ENCODE data around the gene UBE4A. TPM values are rescaled to one million over a fixed set of nuclear protein-coding genes. Genes with fewer than 3 reads are reported as not detected.

UBE4A gene
- 10 to 100 TPM; 42.6 to 49.1 TPM for total RNA-seq

GRCh38 chr11:118359295-118359958 is at the start of gene UBE4A:
TSS of gene UBE4A (plus strand) at chr11:118359600. CDS start at chr11:118365081, 5,481 bp downstream.
- Mint-ChIP-seq H3K4me1 (peaks cover 46% of the 10 kb centered on the region), H3K36me3 (ENCODE audit: low read depth) (peaks cover 26% of the 10 kb centered on the region), H3K27me3 (no peaks in the 10 kb centered on the region), H3K27ac (peak within 1 kb of the TSS; percentile 96), H3K9me3 (no peaks in the 10 kb centered on the region), H3K4me3 (peak within 1 kb of the TSS; percentile 98)
- ChIA-PET CTCF (interaction anchor here (0.5 to 1.4 kb wide), 6 partner anchors 12 to 188 kb away, joined by 3 to 5 read pairs (median 4); partner anchors contain the start of gene CD3D), POLR2A (interaction anchor here (0.5 kb wide), 1 partner anchor 575 kb away, joined by 3 read pairs; no protein-coding TSS in a partner anchor)
- DNase-seq, result peak; percentile 98

DNA sequence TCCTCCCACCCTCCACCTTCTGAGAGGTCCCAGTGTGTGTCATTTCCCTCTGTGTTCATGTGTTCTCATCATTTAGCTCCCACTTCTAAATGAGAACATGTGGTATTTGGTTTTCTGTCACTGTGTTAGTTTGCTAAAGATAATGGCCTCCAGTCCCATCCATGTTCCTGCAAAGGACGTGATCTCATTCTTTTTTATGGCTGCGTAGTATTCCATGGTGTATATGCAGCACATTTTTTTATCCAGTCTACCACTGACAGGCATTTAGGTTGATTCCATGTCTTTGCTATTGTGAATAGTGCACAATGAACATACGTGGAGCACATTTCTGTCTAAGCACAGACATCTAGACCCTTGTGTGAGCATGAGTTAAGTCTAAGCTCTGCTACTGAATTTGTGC is 49.1 kb upstream of the UBE4A start:
- peak overlapping the region; percentile 11 for H3K27ac Mint-ChIP-seq
- POLR2A ChIA-PET, result no interaction called here
- no peak for DNase-seq
- peaks cover 90% of the 10 kb centered on the region for H3K36me3 Mint-ChIP-seq (ENCODE audit: low read depth)
- H3K9me3 Mint-ChIP-seq, result no peaks in the 10 kb centered on the region
- H3K4me1 Mint-ChIP-seq, result peaks cover 87% of the 10 kb centered on the region
- H3K27me3 Mint-ChIP-seq, result no peaks in the 10 kb centered on the region
- CTCF ChIA-PET, result interaction anchor here (0.6 to 2.9 kb wide), 2 partner anchors 10 to 22 kb away, joined by 5 to 19 read pairs; no protein-coding TSS in a partner anchor
- no peak overlapping the region for H3K4me3 Mint-ChIP-seq

DNA sequence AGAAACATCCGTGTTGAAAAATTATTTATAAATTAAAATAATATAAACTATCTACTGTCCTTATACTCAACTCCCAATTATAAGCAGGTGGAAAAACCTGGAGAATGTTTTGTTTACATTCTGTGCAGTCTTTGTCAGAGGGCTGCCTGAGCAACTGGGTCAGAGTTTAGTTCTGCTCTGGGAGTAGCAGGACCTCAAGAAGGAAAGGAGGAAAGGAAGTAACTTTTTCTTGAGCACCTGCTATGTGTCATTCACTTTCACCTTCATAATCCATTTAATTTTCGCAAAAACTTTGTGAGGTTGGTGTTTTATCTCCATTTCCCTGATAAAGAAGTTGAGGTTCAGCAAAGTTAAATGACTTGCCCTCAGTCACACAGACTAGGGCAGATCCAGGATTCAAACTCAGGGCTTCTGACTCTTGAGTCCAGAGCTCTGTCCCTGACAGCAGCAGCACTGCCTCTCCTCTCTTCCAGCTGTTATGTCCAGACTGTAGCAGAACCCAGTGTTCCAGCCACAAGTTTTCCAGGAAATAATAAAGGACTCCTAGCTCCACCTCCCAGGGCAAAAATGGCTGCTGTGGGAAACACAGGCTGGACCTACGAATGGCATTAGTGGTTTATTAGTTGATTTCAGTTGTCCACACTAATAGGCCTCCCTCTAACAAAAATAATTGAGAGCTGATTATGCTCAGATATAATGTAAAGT is 48.5 kb upstream of the UBE4A start:
- H3K27me3 Mint-ChIP-seq, result no peaks in the 10 kb centered on the region
- peak overlapping the region; percentile 7 for H3K27ac Mint-ChIP-seq
- CTCF ChIA-PET, result interaction anchor here (0.6 to 2.9 kb wide), 8 partner anchors 11 to 204 kb away, joined by 3 to 19 read pairs (median 3); no protein-coding TSS in a partner anchor
- peaks cover 89% of the 10 kb centered on the region for H3K36me3 Mint-ChIP-seq (ENCODE audit: low read depth)
- DNase-seq, result no peak
- H3K4me3 Mint-ChIP-seq, result peak overlapping the region; percentile 4
- peaks cover 91% of the 10 kb centered on the region for H3K4me1 Mint-ChIP-seq
- H3K9me3 Mint-ChIP-seq, result no peaks in the 10 kb centered on the region
- POLR2A ChIA-PET, result interaction anchor here (0.7 to 1.2 kb wide), 2 partner anchors 32 to 37 kb away, joined by 3 to 4 read pairs; partner anchors contain the start of gene CD3D

GRCh38 chr11:118311518-118311917 is 47.9 kb upstream of the UBE4A start:
- H3K9me3 Mint-ChIP-seq, result no peaks in the 10 kb centered on the region
- H3K36me3 Mint-ChIP-seq (ENCODE audit: low read depth), result peaks cover 88% of the 10 kb centered on the region
- H3K27ac Mint-ChIP-seq, result no peak overlapping the region
- H3K4me1 Mint-ChIP-seq, result peaks cover 94% of the 10 kb centered on the region
- no peak for DNase-seq
- CTCF ChIA-PET, result interaction anchor here (0.9 to 2.9 kb wide), 6 partner anchors 11 to 140 kb away, joined by 3 to 19 read pairs (median 3); no protein-coding TSS in a partner anchor
- POLR2A ChIA-PET, result interaction anchor here (1.2 kb wide), 1 partner anchor 31 kb away, joined by 4 read pairs; the partner anchor contains the start of gene CD3D
- no peak overlapping the region for H3K4me3 Mint-ChIP-seq
- no peaks in the 10 kb centered on the region for H3K27me3 Mint-ChIP-seq

GRCh38 chr11:118312328-118312727 is 47.1 kb upstream of the UBE4A start:
- Mint-ChIP-seq H3K36me3 (ENCODE audit: low read depth) (peaks cover 85% of the 10 kb centered on the region), H3K9me3 (peaks cover 3% of the 10 kb centered on the region), H3K4me3 (no peak overlapping the region), H3K4me1 (peaks cover 93% of the 10 kb centered on the region), H3K27ac (peak overlapping the region; percentile 58), H3K27me3 (no peaks in the 10 kb centered on the region)
- ChIA-PET POLR2A (interaction anchor here (1.2 kb wide), 1 partner anchor 30 kb away, joined by 4 read pairs; the partner anchor contains the start of gene CD3D), CTCF (interaction anchor here (1.5 to 2.9 kb wide), 2 partner anchors 12 to 34 kb away, joined by 3 to 19 read pairs; no protein-coding TSS in a partner anchor)
- no peak for DNase-seq

DNA sequence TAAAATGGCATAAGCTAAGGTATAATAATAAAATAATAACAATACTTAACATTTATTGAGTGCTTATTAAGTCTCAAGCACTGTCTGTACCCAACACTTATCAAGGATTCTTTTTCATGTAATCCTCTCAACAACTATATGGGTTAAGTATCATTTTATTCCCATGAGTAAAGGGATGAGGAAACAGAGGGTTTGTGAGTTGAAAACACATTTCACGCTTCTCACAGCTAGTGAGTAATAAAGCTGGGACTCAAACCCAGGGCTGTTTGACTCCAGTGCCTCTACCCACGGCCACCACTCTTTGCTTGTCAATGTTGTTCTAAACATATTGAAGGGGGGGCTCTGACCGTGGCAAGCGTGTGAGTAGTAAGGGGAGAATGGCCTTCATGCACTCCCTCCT is 46.2 kb upstream of the UBE4A start:
- no peak overlapping the region for H3K4me3 Mint-ChIP-seq
- POLR2A ChIA-PET, result no interaction called here
- no peaks in the 10 kb centered on the region for H3K27me3 Mint-ChIP-seq
- peaks cover 89% of the 10 kb centered on the region for H3K4me1 Mint-ChIP-seq
- peaks cover 81% of the 10 kb centered on the region for H3K36me3 Mint-ChIP-seq (ENCODE audit: low read depth)
- DNase-seq, result no peak
- CTCF ChIA-PET, result no interaction called here
- peaks cover 4% of the 10 kb centered on the region for H3K9me3 Mint-ChIP-seq
- H3K27ac Mint-ChIP-seq, result peak overlapping the region; percentile 65

DNA sequence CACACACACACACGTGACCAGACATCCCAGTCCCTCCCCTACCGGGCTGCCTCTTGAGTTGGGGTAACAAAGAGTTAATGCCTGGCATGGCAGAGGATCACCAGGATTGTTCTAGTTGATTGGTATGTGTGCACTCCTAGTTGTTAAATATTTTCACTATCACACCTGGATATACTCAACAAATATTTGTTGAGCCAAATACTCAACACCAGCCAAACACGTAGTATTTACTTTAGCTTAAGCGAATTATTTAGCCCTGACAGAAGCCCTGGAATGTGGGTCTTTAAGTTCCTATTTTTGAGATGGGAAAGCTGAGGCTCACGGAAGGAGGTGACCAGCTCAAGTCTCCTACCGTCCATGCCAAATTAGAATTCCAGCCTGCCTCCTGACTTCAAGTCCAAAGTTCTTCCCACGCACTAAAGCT is 44.4 kb upstream of the UBE4A start:
- peaks cover 90% of the 10 kb centered on the region for H3K4me1 Mint-ChIP-seq
- H3K9me3 Mint-ChIP-seq, result peaks cover 7% of the 10 kb centered on the region

GRCh38 chr11:118318124-118318523 is 41.3 kb upstream of the UBE4A start:
- ChIA-PET POLR2A (no interaction called here), CTCF (interaction anchor here (0.8 to 0.9 kb wide), 2 partner anchors 13 to 15 kb away, joined by 4 read pairs; no protein-coding TSS in a partner anchor)
- peaks cover 87% of the 10 kb centered on the region for H3K4me1 Mint-ChIP-seq
- H3K36me3 Mint-ChIP-seq (ENCODE audit: low read depth), result peaks cover 62% of the 10 kb centered on the region
- DNase-seq, result no peak
- no peaks in the 10 kb centered on the region for H3K27me3 Mint-ChIP-seq
- H3K27ac Mint-ChIP-seq, result peak overlapping the region; percentile 96
- H3K9me3 Mint-ChIP-seq, result peaks cover 15% of the 10 kb centered on the region
- H3K4me3 Mint-ChIP-seq, result no peak overlapping the region

More for the DNA sequence above, 44.4 kb upstream of the UBE4A start:
- Mint-ChIP-seq H3K27me3 (no peaks in the 10 kb centered on the region), H3K36me3 (ENCODE audit: low read depth) (peaks cover 75% of the 10 kb centered on the region), H3K4me3 (no peak overlapping the region), H3K27ac (peak overlapping the region; percentile 96)
- ChIA-PET POLR2A (no interaction called here), CTCF (interaction anchor here (1.2 kb wide), 2 partner anchors 35 to 113 kb away, joined by 3 to 5 read pairs; no protein-coding TSS in a partner anchor)
- no peak for DNase-seq

- POLR2A ChIA-PET, result no interaction called here
Measured at GRCh38 chr11:118318581-118319336, 40.6 kb upstream of the UBE4A start.

DNA sequence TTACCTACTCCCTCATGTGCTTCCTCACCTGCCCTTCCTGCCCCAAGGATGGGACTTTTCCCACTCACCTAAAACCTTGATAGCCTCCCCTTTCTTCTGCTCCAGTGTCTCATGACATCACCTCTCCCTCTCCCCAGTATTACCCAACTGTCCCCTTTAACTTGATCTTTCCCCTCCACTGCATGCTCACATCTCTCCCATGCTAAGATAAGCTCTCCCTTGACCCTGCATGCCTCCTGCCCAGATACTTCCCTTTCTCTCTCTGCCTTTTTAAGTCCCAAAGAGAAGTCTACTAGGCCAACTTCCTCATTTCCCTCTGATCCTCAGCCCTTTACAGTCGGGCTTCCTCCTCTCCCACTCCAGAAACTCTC is 40.1 kb upstream of the UBE4A start:
- Mint-ChIP-seq H3K4me3 (no peak overlapping the region), H3K36me3 (ENCODE audit: low read depth) (peaks cover 60% of the 10 kb centered on the region), H3K27ac (peak overlapping the region; percentile 78), H3K27me3 (no peaks in the 10 kb centered on the region), H3K9me3 (peaks cover 18% of the 10 kb centered on the region), H3K4me1 (peaks cover 80% of the 10 kb centered on the region)
- ChIA-PET POLR2A (no interaction called here), CTCF (no interaction called here)
- DNase-seq, result no peak

More at GRCh38 chr11:118318581-118319336, 40.6 kb upstream of the UBE4A start:
- Mint-ChIP-seq H3K9me3 (peaks cover 18% of the 10 kb centered on the region), H3K36me3 (ENCODE audit: low read depth) (peaks cover 63% of the 10 kb centered on the region), H3K27me3 (no peaks in the 10 kb centered on the region), H3K4me1 (peaks cover 84% of the 10 kb centered on the region), H3K27ac (peak overlapping the region; percentile 78), H3K4me3 (no peak overlapping the region)
- no peak for DNase-seq
- CTCF ChIA-PET, result interaction anchor here (0.6 to 0.9 kb wide), 3 partner anchors 12 to 16 kb away, joined by 3 to 4 read pairs (median 4); no protein-coding TSS in a partner anchor

DNA sequence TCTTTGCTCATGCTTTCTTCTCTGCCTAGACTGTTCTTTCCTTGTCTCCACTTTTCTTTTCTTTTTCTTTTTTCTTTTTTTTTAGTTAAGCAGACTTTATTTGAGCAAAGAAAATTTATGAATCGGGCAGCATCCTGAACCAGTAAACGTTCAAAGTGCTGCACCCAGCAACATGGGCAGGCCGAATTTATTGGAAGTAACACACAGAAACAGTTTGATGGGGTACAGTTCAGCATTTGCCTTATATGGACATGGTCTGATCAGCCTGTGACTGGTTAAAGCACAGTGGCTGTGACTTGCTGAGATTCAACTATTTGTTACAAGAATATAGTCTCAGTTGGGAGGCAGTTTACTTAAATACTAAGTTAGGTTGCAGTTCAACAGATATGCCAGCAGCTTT is 38.9 kb upstream of the UBE4A start:
- no peak overlapping the region for H3K4me3 Mint-ChIP-seq
- no peak for DNase-seq
- POLR2A ChIA-PET, result no interaction called here
- peaks cover 58% of the 10 kb centered on the region for H3K36me3 Mint-ChIP-seq (ENCODE audit: low read depth)
- no peaks in the 10 kb centered on the region for H3K27me3 Mint-ChIP-seq
- H3K27ac Mint-ChIP-seq, result peak overlapping the region; percentile 74
- H3K4me1 Mint-ChIP-seq, result peaks cover 69% of the 10 kb centered on the region
- H3K9me3 Mint-ChIP-seq, result peaks cover 18% of the 10 kb centered on the region
- CTCF ChIA-PET, result interaction anchor here (0.7 to 1.5 kb wide), 2 partner anchors 122 to 1018 kb away, joined by 3 to 4 read pairs; no protein-coding TSS in a partner anchor

Measured in activated CD4-positive, alpha-beta T cell treated with anti-CD3 and anti-CD28 coated beads, Interleukin-2, amount 10 ng/mL, durations not matched to agents 7 days and 5 days (primary cell).